GM18526 (cell line): ENCODE measurements around the gene NEURL1.

ENCODE experiments used
- POLR2A ChIP-seq: IDR thresholded peaks from 3 replicates; pipeline ENCODE4 v1.6.1; 2011; ENCODE audit not compliant: insufficient read length; ENCODE audit errors: extremely low read depth

NEURL1 gene

GRCh38 chr10:103500481-103500880, 7.0 kb downstream of the NEURL1 start:
- TF ChIP-seq POLR2A, result no peak

GRCh38 chr10:103501186-103501585, 7.7 kb downstream of the NEURL1 start:
- TF ChIP-seq POLR2A, result no peak

GRCh38 chr10:103502849-103503660, 9.6 kb downstream of the NEURL1 start:
- no peak for TF ChIP-seq POLR2A

GRCh38 chr10:103504181-103504783, 10.8 kb downstream of the NEURL1 start:
- no peak for TF ChIP-seq POLR2A

- TF ChIP-seq POLR2A, result no peak
Observed at GRCh38 chr10:103506061-103506460, 12.6 kb downstream of the NEURL1 start.

- no peak for TF ChIP-seq POLR2A
Observed at GRCh38 chr10:103507235-103508191, 14.0 kb downstream of the NEURL1 start.

- TF ChIP-seq POLR2A, result no peak
Observed at GRCh38 chr10:103510046-103510685, 16.7 kb downstream of the NEURL1 start.

GRCh38 chr10:103510791-103511752, 17.6 kb downstream of the NEURL1 start:
- no peak for TF ChIP-seq POLR2A

- no peak for TF ChIP-seq POLR2A
Observed at GRCh38 chr10:103512166-103512565, 18.7 kb downstream of the NEURL1 start.

- TF ChIP-seq POLR2A, result no peak
Observed at GRCh38 chr10:103512591-103513379, 19.3 kb downstream of the NEURL1 start.

GRCh38 chr10:103513380-103514060, 20.0 kb downstream of the NEURL1 start:
- no peak for TF ChIP-seq POLR2A

- TF ChIP-seq POLR2A, result no peak
Observed at GRCh38 chr10:103514244-103514643, 20.7 kb downstream of the NEURL1 start.
